ENCODE data around the gene SIRT5. TPM values are rescaled to one million over a fixed set of nuclear protein-coding genes. Genes with fewer than 3 reads are reported as not detected.

SIRT5 gene
- total RNA-seq, 1 donor from 2014 or later, result 16.0 TPM

DNA sequence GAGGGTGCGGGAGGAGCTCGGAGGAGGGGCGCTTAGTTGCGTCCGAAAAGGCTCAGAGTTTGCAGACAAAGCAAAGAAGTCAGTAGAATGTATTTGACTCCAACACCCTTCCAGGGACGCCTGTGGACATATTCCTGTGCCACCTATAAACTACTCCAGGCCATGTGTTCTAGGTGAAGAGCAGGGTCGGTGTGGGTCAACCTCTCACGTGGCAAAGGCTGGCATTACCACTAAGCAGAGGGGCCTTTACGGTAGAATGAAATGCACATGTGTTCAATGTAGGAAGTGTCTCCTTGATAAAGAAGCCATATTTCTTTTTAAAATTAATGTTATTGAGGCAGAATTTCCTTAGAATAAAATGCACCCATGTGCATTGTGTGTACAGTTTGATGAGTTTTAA is 15.4 kb downstream of the SIRT5 start:
- TF ChIP-seq, protein P1, sequence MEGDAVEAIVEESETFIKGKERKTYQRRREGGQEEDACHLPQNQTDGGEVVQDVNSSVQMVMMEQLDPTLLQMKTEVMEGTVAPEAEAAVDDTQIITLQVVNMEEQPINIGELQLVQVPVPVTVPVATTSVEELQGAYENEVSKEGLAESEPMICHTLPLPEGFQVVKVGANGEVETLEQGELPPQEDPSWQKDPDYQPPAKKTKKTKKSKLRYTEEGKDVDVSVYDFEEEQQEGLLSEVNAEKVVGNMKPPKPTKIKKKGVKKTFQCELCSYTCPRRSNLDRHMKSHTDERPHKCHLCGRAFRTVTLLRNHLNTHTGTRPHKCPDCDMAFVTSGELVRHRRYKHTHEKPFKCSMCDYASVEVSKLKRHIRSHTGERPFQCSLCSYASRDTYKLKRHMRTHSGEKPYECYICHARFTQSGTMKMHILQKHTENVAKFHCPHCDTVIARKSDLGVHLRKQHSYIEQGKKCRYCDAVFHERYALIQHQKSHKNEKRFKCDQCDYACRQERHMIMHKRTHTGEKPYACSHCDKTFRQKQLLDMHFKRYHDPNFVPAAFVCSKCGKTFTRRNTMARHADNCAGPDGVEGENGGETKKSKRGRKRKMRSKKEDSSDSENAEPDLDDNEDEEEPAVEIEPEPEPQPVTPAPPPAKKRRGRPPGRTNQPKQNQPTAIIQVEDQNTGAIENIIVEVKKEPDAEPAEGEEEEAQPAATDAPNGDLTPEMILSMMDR (IDR thresholded peaks at IDR 0.05; ENCODE audit: unreplicated experiment), result no peak
- no peak overlapping the region for H3K27ac Mint-ChIP-seq (ENCODE audit: unreplicated experiment)
- H3K9me3 Mint-ChIP-seq (ENCODE audit: unreplicated experiment), result no peaks in the 10 kb centered on the region
- H3K4me1 Mint-ChIP-seq (ENCODE audit: unreplicated experiment), result peaks cover 7% of the 10 kb centered on the region
- peaks cover 5% of the 10 kb centered on the region for H3K27me3 Mint-ChIP-seq (ENCODE audit: unreplicated experiment)
- H3K4me3 Mint-ChIP-seq (ENCODE audit: unreplicated experiment), result peak overlapping the region; percentile 37
- H3K36me3 Mint-ChIP-seq (ENCODE audit: low read depth, unreplicated experiment), result peaks cover 36% of the 10 kb centered on the region
- DNase-seq (ENCODE audit: low spot score), result no peak

DNA sequence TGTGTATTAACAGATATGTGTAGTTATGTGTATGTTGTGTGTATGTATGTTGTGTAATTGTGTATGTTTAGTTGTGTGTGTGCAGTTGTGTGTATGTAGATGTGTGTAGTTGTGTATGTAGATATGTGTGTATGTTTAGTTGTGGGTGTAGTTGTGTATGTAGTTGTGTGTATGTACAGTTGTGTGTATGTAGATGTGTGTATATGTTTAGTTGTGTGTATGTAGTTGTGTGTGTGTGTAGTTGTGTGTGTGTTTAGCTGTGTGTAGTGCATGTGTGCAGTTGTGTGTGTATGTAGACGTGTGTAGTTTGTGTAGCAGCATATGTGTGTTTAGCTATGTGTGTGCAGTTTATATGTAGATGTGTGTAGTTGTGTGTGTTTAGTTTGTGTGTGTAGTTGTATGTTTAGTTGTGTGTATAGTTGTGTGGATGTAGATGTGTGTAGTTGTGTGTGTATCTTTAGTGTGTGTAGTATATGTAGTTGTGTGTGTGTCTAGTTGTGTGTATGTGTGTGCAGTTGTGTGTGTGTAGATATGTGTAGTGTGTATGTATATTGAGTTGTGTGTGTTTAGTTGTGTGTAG is 16.3 kb downstream of the SIRT5 start:
- H3K4me3 Mint-ChIP-seq (ENCODE audit: unreplicated experiment), result no peak overlapping the region
- H3K4me1 Mint-ChIP-seq (ENCODE audit: unreplicated experiment), result peaks cover 7% of the 10 kb centered on the region
- no peaks in the 10 kb centered on the region for H3K9me3 Mint-ChIP-seq (ENCODE audit: unreplicated experiment)
- TF ChIP-seq, protein P1 (IDR thresholded peaks at IDR 0.05; ENCODE audit: unreplicated experiment), result no peak
- peaks cover 5% of the 10 kb centered on the region for H3K27me3 Mint-ChIP-seq (ENCODE audit: unreplicated experiment)
- no peak for DNase-seq (ENCODE audit: low spot score)
- peaks cover 33% of the 10 kb centered on the region for H3K36me3 Mint-ChIP-seq (ENCODE audit: low read depth, unreplicated experiment)
- no peak overlapping the region for H3K27ac Mint-ChIP-seq (ENCODE audit: unreplicated experiment)

- peaks cover 33% of the 10 kb centered on the region for H3K36me3 Mint-ChIP-seq (ENCODE audit: low read depth, unreplicated experiment)
- H3K4me1 Mint-ChIP-seq (ENCODE audit: unreplicated experiment), result peaks cover 7% of the 10 kb centered on the region
- no peak overlapping the region for H3K4me3 Mint-ChIP-seq (ENCODE audit: unreplicated experiment)
- no peak overlapping the region for H3K27ac Mint-ChIP-seq (ENCODE audit: unreplicated experiment)
- peaks cover 5% of the 10 kb centered on the region for H3K27me3 Mint-ChIP-seq (ENCODE audit: unreplicated experiment)
- no peak for DNase-seq (ENCODE audit: low spot score)
- TF ChIP-seq, protein P1 (IDR thresholded peaks at IDR 0.05; ENCODE audit: unreplicated experiment), result no peak
- H3K9me3 Mint-ChIP-seq (ENCODE audit: unreplicated experiment), result no peaks in the 10 kb centered on the region
These were observed 17.0 kb downstream of the SIRT5 start for GRCh38 chr6:13591205-13591921.

DNA sequence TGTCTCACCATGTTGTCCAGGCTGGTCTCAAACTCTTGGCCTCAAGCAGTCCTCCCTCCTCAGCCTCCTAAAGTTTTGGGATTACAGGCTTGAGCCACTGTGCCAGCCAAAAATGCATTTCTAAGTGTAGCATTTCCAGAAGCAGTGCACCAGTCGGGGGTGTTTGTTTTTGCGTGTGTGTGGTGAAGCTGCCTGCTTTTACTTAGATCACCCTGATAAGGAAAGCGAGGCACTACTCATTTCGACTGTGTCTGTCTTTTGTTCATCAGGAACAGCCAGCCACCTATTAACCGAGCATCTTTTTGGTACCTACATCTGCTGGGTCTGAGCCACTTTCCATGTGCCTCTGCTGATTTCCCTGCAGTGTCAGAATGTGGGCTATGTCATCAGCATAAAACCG is 18.7 kb downstream of the SIRT5 start:
- peaks cover 5% of the 10 kb centered on the region for H3K27me3 Mint-ChIP-seq (ENCODE audit: unreplicated experiment)
- H3K4me1 Mint-ChIP-seq (ENCODE audit: unreplicated experiment), result no peaks in the 10 kb centered on the region
- H3K27ac Mint-ChIP-seq (ENCODE audit: unreplicated experiment), result no peak overlapping the region
- peaks cover 30% of the 10 kb centered on the region for H3K36me3 Mint-ChIP-seq (ENCODE audit: low read depth, unreplicated experiment)
- H3K9me3 Mint-ChIP-seq (ENCODE audit: unreplicated experiment), result no peaks in the 10 kb centered on the region
- H3K4me3 Mint-ChIP-seq (ENCODE audit: unreplicated experiment), result no peak overlapping the region
- DNase-seq (ENCODE audit: low spot score), result no peak
- TF ChIP-seq, protein P1 (IDR thresholded peaks at IDR 0.05; ENCODE audit: unreplicated experiment), result no peak

- no peaks in the 10 kb centered on the region for H3K4me1 Mint-ChIP-seq (ENCODE audit: unreplicated experiment)
- H3K27me3 Mint-ChIP-seq (ENCODE audit: unreplicated experiment), result peaks cover 6% of the 10 kb centered on the region
- TF ChIP-seq, protein P1 (IDR thresholded peaks at IDR 0.05; ENCODE audit: unreplicated experiment), result no peak
- H3K36me3 Mint-ChIP-seq (ENCODE audit: low read depth, unreplicated experiment), result peaks cover 27% of the 10 kb centered on the region
- H3K27ac Mint-ChIP-seq (ENCODE audit: unreplicated experiment), result no peak overlapping the region
- H3K9me3 Mint-ChIP-seq (ENCODE audit: unreplicated experiment), result no peaks in the 10 kb centered on the region
- H3K4me3 Mint-ChIP-seq (ENCODE audit: unreplicated experiment), result no peak overlapping the region
- DNase-seq (ENCODE audit: low spot score), result no peak
These were observed 19.3 kb downstream of the SIRT5 start for GRCh38 chr6:13593720-13594119.
